Transverse colon (tissue), 4 donors: ENCODE measurements around the gene PDE9A. TPM values are rescaled to one million over a fixed set of nuclear protein-coding genes. Genes with fewer than 3 reads are reported as not detected.

Source experiments
- DNase-seq: peaks from one replicate; pipeline ENCODE4 v3.0.0-alpha.2; 2019
- H3K27ac ChIP-seq, 4 donors: fragments of 200-600 bp; sonication (generic); 2 replicates each; pipeline ENCODE4 v1.5.1; 2016 to 2018; ENCODE audit warnings: inconsistent platforms in 4 of 4
- H3K27me3 ChIP-seq: fragments of 200-600 bp; sonication (generic); 2 replicates; pipeline ENCODE4 v1.5.1; 2017; ENCODE audit warnings: inconsistent platforms
- H3K36me3 ChIP-seq, 4 donors: fragments of 200-600 bp; sonication (generic); 2 replicates each; pipeline ENCODE4 v1.5.1; 2017 to 2019; ENCODE audit warnings: inconsistent platforms in 4 of 4
- H3K4me1 ChIP-seq, 4 donors: fragments of 200-600 bp; sonication (generic); 2 replicates each; pipeline ENCODE4 v1.5.1; 2017 to 2020; ENCODE audit warnings: inconsistent platforms in 4 of 4
- H3K4me3 ChIP-seq, 4 donors: fragments of 200-600 bp; sonication (generic); 1 replicate in 1 of 4; 2 replicates in 3 of 4; pipeline versions ENCODE4 v1.5.1 to v1.6.1; 2017 to 2019; ENCODE audit warnings: inconsistent platforms in 4 of 4
- H3K9me3 ChIP-seq, 2 donors: fragments of 200-600 bp; sonication (generic); 2 replicates each; pipeline ENCODE4 v1.5.1; 2017 to 2019; ENCODE audit warnings: inconsistent platforms in 2 of 2
- CTCF ChIP-seq, 5 experiments: fragments of 200-600 bp in 3 of 5; fragments of 450-650 bp in 2 of 5; sonication (generic) in 3 of 5; IDR thresholded peaks; 1 replicate in 2 of 5; 2 replicates in 3 of 5; pipeline ENCODE4 v1.5.1; 2016 to 2017; ENCODE audit warnings: antibody characterized with exemption in 5 of 5, inconsistent platforms in 3 of 5, mild to moderate bottlenecking in 2 of 5, moderate library complexity in 1 of 5
- EP300 ChIP-seq: sonication (generic); formaldehyde crosslinking; IDR thresholded peaks from one replicate; pipeline ENCODE4 v1.6.1; 2017; ENCODE audit warnings: antibody characterized with exemption, low read depth
- POLR2A ChIP-seq: fragments of 450-650 bp; IDR thresholded peaks from one replicate; pipeline ENCODE4 v1.6.1; 2016; ENCODE audit warnings: antibody characterized with exemption, mild to moderate bottlenecking, moderate library complexity
- POLR2AphosphoS5 ChIP-seq, 3 donors: sonication (generic); formaldehyde crosslinking; IDR thresholded peaks; one replicate each; pipeline ENCODE4 v1.6.1; 2016; ENCODE audit warnings: antibody characterized with exemption in 3 of 3
- WGBS, 2 donors: methylation state at CpG; one replicate each; pipeline ENCODE4 v1.1.5; 2018; ENCODE audit warnings: low coverage in 1 of 2; 5-methylcytosine and 5-hydroxymethylcytosine counted together
- in situ Hi-C, 4 donors: fragments of 200-750 bp; cut with MboI; loops; one replicate each; pipeline versions ENCODE4 v1.15.0 to v1.15.1; 2017; ENCODE audit warnings: low sequenced_read_pairs in 3 of 4, low pct_ligation_motif_present in 1 of 4, low pct_unique_long_range_greater_than_20kb in 1 of 4
- intact Hi-C: fragments of 100-400 bp; cut with DNase I; formaldehyde crosslinking; loops from one replicate; pipeline ENCODE4 v1.15.1; 2023; ENCODE audit warnings: low total_unique reads
- total RNA-seq, 4 donors: library from RNA; depleted of rRNA; stranded (reverse); fragments of >200 nt; gene quantifications; one replicate each; pipeline ENCODE4 v1.1.0, GENCODE V29; 2016

The PDE9A gene
- total RNA-seq, 4 donors from 2014 or later, result 65.7 to 673 (median 364) TPM

- peaks cover 13 to 35% (median 23%) of the 10 kb centered on the region in 4 donors for H3K4me1 ChIP-seq
- WGBS, 2 donors, result 66 to 67% methylated on average over 7 to 21 of the region's 21 CpGs
- no peak overlapping the region for H3K4me3 ChIP-seq
- in situ Hi-C loops (no loop called here), intact Hi-C loops (no loop called here)
- no peaks in the 10 kb centered on the region for H3K9me3 ChIP-seq
- H3K27me3 ChIP-seq, result no peaks in the 10 kb centered on the region
- peak overlapping the region; percentile 64 to 77 (median 72) for H3K27ac ChIP-seq
- H3K36me3 ChIP-seq, result no peaks in the 10 kb centered on the region
- DNase-seq, result peak; percentile 53
- no peak for TF ChIP-seq POLR2AphosphoS5 (IDR thresholded peaks at IDR 0.05)
- no peak for TF ChIP-seq EP300
These were observed 93.3 kb downstream of the PDE9A start for GRCh38 chr21:42746593-42747275.

GRCh38 chr21:42747276-42747701 lies 93.9 kb downstream of the PDE9A start:
- Histone ChIP-seq H3K4me1 (peaks cover 13 to 35% (median 23%) of the 10 kb centered on the region in 4 donors), H3K27me3 (no peaks in the 10 kb centered on the region), H3K9me3 (no peaks in the 10 kb centered on the region), H3K36me3 (no peaks in the 10 kb centered on the region), H3K27ac (peak overlapping the region; percentile 64 to 77 (median 72)), H3K4me3 (no peak overlapping the region)
- 67% methylated on average over 10 of the region's 10 CpGs; no CpG with 5 or more reads in 1 of the 2 donors for WGBS, 2 donors
- in situ Hi-C loops (no loop called here), intact Hi-C loops (no loop called here)
- no peak for DNase-seq
- TF ChIP-seq POLR2AphosphoS5 (IDR thresholded peaks at IDR 0.05) (no peak), CTCF (IDR thresholded peaks at IDR 0.05) (no peak), POLR2A (no peak), EP300 (no peak)

- H3K4me1 ChIP-seq, result peaks cover 13 to 35% (median 23%) of the 10 kb centered on the region in 4 donors
- peaks cover 0 to 3% (median 0%) of the 10 kb centered on the region in 4 donors for H3K36me3 ChIP-seq
- DNase-seq, result no peak
- no peaks in the 10 kb centered on the region for H3K27me3 ChIP-seq
- no peak overlapping the region for H3K4me3 ChIP-seq
- in situ Hi-C loops, result no loop called here
- 86 to 88% methylated on average over 8 to 15 of the region's 15 CpGs for WGBS, 2 donors
- H3K9me3 ChIP-seq, result no peaks in the 10 kb centered on the region
- TF ChIP-seq EP300 (peak; percentile 24), POLR2A (no peak), POLR2AphosphoS5 (IDR thresholded peaks at IDR 0.05) (peak in 2 of 3 donors; percentile 33 to 38), CTCF (IDR thresholded peaks at IDR 0.05) (no peak)
- intact Hi-C loops, result no loop called here
- H3K27ac ChIP-seq, result peak overlapping the region; percentile 67 to 77 (median 72)
These were observed 94.4 kb downstream of the PDE9A start for GRCh38 chr21:42747746-42748351.

- H3K27ac ChIP-seq, result peak overlapping the region; percentile 67 to 77 (median 72)
- no peaks in the 10 kb centered on the region for H3K27me3 ChIP-seq
- in situ Hi-C loops (no loop called here), intact Hi-C loops (no loop called here)
- TF ChIP-seq CTCF (IDR thresholded peaks at IDR 0.05) (no peak), POLR2AphosphoS5 (IDR thresholded peaks at IDR 0.05) (peak in 1 of 3 donors; percentile 18)
- peaks cover 0 to 12% (median 0%) of the 10 kb centered on the region in 4 donors for H3K36me3 ChIP-seq
- no peak overlapping the region for H3K4me3 ChIP-seq
- no peak for DNase-seq
- H3K4me1 ChIP-seq, result peaks cover 13 to 35% (median 23%) of the 10 kb centered on the region in 4 donors
- H3K9me3 ChIP-seq, result no peaks in the 10 kb centered on the region
- WGBS, 2 donors, result 30 to 53% methylated on average over 12 to 13 of the region's 13 CpGs
These were observed 95.3 kb downstream of the PDE9A start for GRCh38 chr21:42748620-42749176.
